Measurements from ENCODE around the gene PRKAG1.

Gene PRKAG1

DNA sequence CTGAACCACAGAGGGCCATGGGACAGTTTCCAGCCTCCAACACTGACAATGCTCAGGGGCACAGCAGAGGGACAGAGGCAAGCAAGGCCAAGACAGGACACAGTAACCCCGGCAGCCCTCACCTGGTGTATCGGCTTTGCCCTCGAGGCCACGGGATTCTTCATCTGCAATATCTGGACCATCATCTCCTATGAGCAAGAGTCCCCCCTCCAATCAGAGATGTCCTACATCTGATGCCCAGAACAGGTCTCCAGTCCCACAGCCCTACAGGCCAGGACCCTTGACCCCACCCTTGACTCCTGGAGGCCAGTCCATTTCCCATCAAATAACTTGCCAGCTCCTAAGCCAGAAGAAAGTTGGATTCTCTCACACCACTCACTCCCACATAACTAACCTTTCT, 24.7 kb upstream of the PRKAG1 start:
- no peak for DNase-seq (ENCODE audit: low read depth, low spot score)
- H3K9me3 ChIP-seq (ENCODE audit: low read depth, low read length) = no peaks in the 10 kb centered on the region
- peaks cover 92% of the 10 kb centered on the region for H3K36me3 ChIP-seq (ENCODE audit: insufficient read depth, low read length)
- no peak overlapping the region for H3K9ac ChIP-seq (ENCODE audit: insufficient read length)
- TF ChIP-seq EZH2 (IDR thresholded peaks at IDR 0.05) (no peak), FOXP2 (optimal IDR thresholded peaks at IDR 0.05; ENCODE audit: control extremely low read depth, extremely low read length, insufficient read depth) (no peak), POLR2AphosphoS5 (IDR thresholded peaks at IDR 0.05; ENCODE audit: borderline replicate concordance, low read depth, low read length) (no peak)
- H3K4me3 ChIP-seq = no peak overlapping the region
- no peak overlapping the region for H3K27ac ChIP-seq

DNA sequence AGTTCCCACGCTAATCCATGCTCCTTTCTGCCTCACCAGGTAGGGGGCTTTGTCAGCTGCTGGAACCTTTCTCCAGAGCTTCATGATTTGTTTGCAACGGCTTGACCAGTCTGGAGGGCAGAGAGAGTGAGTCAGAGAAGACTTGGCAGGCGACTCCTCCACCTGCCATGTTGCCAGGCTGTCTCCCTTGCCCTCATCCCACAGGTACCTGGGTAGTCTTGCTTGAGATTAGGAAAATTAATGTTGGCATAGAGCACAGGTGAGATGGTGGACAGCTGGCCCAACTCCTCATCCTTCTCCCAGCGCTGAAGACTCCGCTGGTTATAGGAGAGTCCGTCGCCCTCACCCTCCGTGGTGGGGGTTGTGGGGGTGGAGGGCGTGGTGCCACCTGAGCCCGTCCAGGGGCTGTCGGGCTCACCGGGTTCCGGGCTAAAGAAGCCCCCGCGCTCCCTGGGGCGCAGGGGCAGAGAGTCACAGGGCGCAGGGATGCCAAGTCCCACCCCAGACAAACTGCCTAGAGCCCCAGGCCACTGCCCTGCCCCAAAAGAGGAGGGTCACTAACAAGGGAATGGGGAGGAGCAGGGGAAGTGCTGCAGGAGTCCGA, 23.4 kb upstream of the PRKAG1 start:
- H3K4me3 ChIP-seq = no peak overlapping the region
- DNase-seq (ENCODE audit: low read depth, low spot score) = no peak
- peaks cover 95% of the 10 kb centered on the region for H3K36me3 ChIP-seq (ENCODE audit: insufficient read depth, low read length)
- no peaks in the 10 kb centered on the region for H3K9me3 ChIP-seq (ENCODE audit: low read depth, low read length)
- H3K9ac ChIP-seq (ENCODE audit: insufficient read length) = no peak overlapping the region
- TF ChIP-seq FOXP2 (optimal IDR thresholded peaks at IDR 0.05; ENCODE audit: control extremely low read depth, extremely low read length, insufficient read depth) = no peak
- no peak for TF ChIP-seq EZH2 (IDR thresholded peaks at IDR 0.05)
- no peak overlapping the region for H3K27ac ChIP-seq

DNA sequence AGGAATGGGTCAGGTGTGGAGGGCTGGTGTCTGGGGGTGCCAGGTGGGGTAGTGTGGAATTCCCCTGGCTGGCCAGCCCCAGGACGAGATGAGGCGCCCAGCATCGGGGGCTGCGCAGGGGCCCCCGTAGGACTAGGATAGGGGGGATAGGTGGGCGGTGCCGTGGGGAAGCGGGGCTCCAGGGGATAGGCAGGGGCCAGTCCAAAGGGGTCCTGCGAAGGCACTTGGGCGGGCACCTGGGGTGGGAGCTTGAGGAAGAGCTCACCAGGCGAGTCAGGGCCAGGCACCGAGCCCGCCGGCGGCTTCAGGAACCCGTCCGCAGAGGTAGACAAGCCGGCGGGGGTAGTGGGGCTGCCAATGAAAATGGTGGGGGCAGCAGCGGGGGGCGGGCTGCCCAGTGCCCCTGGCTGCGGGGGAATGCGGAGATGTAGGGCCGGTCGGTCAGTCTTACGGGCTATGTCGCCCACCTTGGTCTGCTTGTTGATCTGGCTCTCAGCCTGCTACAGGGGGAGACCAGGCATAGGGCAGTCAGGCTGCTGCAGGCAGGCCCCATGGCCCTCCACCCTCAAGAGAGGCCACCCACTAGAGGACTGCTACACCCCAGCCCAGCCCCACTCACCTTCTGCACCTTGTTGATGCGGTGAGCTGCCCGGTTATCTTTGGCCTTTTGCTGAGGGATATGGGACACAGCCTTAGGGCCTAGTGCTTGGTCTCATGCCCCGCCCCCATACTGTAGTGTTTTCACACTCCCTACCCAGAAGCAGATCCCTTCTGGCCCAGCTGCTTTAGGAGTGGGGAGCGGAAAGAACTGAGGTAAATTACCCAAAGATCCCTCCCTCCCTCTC, 22.7 kb upstream of the PRKAG1 start:
- DNase-seq (ENCODE audit: low read depth, low spot score) = no peak
- no peaks in the 10 kb centered on the region for H3K9me3 ChIP-seq (ENCODE audit: low read depth, low read length)
- no peak overlapping the region for H3K27ac ChIP-seq
- H3K9ac ChIP-seq (ENCODE audit: insufficient read length) = no peak overlapping the region
- no peak for TF ChIP-seq FOXP2 (optimal IDR thresholded peaks at IDR 0.05; ENCODE audit: control extremely low read depth, extremely low read length, insufficient read depth)
- no peak for TF ChIP-seq EZH2 (IDR thresholded peaks at IDR 0.05)
- no peak for TF ChIP-seq POLR2AphosphoS5 (IDR thresholded peaks at IDR 0.05; ENCODE audit: borderline replicate concordance, low read depth, low read length)
- H3K4me3 ChIP-seq = no peak overlapping the region
- peaks cover 91% of the 10 kb centered on the region for H3K36me3 ChIP-seq (ENCODE audit: insufficient read depth, low read length)

DNA sequence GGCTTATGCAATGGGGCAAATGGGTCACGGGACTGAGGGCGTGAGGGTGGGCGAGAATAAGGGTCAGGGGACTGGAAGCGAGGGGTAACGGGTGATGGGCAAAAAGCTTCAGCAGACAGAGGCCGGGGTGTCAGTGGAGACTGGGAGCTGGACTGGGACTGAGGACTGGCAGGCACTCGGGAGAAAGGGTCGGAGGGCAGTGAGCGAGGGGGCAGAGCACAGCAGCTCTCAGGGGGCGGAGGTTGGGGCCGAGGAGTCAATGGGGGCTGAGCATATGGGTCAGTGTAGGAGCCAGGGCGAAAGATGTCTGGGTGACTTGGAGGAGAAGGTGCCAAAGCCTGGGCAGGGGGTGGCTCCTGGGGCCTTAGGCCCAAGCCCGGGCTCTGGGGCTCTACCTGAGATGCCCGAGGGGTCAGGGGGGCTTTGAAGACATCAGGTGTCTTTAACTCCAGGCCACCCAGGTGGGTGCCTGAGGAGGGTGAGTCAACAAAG, 21.8 kb upstream of the PRKAG1 start:
- no peak for DNase-seq (ENCODE audit: low read depth, low spot score)
- Histone ChIP-seq H3K9ac (ENCODE audit: insufficient read length) (no peak overlapping the region), H3K9me3 (ENCODE audit: low read depth, low read length) (no peaks in the 10 kb centered on the region), H3K36me3 (ENCODE audit: insufficient read depth, low read length) (peaks cover 87% of the 10 kb centered on the region), H3K4me3 (no peak overlapping the region), H3K27ac (no peak overlapping the region)
- TF ChIP-seq EZH2 (IDR thresholded peaks at IDR 0.05) (no peak), FOXP2 (optimal IDR thresholded peaks at IDR 0.05; ENCODE audit: control extremely low read depth, extremely low read length, insufficient read depth) (no peak), POLR2AphosphoS5 (IDR thresholded peaks at IDR 0.05; ENCODE audit: borderline replicate concordance, low read depth, low read length) (no peak)

DNA sequence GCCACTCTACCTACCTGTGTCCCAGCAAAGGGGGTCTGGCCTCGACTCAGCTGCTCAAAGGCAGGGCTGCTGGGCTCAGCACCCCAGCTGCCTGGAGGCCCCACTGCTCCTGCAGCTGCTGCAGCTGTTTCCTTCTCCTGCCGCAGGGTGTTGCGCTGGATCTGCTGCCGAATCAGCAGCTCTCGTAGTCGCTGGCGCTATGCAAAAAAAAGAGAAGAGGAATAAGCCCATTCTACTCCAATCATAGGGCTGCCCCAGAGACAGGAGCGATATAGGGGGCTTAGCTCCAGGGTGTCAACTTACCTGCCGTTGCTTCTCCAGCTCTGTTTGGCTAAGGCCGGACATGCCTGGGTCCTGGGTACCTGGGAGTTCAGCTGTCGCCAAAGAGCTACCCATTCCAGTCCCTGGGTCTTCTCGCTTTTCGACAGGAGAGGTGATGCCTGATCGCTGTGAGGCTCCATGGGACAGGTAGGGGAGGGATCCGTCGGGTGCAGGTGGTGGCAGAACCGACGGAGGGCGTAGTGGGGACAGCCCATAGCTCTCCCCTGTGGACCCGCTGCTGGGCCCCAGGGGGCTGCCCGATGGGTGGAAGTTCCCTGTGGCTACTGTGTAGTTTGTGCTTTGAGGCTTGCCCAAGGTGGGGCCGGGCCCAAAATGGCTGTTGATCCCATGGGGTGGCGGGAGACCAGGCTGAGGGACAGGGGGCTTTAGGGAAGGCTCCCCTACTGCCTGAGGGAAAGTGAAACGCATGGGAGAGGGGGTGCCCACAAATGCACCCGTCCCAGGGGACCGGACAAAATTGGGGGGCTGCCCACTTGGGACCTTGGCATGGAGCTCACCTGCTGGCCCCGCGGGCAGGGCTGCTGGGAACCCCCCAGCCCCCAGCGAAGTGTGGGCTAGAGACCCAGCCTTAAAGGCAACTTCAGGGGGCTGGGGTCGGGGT, 21.1 kb upstream of the PRKAG1 start:
- TF ChIP-seq POLR2AphosphoS5 (IDR thresholded peaks at IDR 0.05; ENCODE audit: borderline replicate concordance, low read depth, low read length) = no peak
- TF ChIP-seq EZH2 (IDR thresholded peaks at IDR 0.05) = no peak
- TF ChIP-seq FOXP2 (optimal IDR thresholded peaks at IDR 0.05; ENCODE audit: control extremely low read depth, extremely low read length, insufficient read depth) = no peak
- DNase-seq (ENCODE audit: low read depth, low spot score) = no peak
- Histone ChIP-seq H3K9me3 (ENCODE audit: low read depth, low read length) (no peaks in the 10 kb centered on the region), H3K9ac (ENCODE audit: insufficient read length) (no peak overlapping the region), H3K4me3 (no peak overlapping the region), H3K36me3 (ENCODE audit: insufficient read depth, low read length) (peaks cover 89% of the 10 kb centered on the region), H3K27ac (no peak overlapping the region)

DNA sequence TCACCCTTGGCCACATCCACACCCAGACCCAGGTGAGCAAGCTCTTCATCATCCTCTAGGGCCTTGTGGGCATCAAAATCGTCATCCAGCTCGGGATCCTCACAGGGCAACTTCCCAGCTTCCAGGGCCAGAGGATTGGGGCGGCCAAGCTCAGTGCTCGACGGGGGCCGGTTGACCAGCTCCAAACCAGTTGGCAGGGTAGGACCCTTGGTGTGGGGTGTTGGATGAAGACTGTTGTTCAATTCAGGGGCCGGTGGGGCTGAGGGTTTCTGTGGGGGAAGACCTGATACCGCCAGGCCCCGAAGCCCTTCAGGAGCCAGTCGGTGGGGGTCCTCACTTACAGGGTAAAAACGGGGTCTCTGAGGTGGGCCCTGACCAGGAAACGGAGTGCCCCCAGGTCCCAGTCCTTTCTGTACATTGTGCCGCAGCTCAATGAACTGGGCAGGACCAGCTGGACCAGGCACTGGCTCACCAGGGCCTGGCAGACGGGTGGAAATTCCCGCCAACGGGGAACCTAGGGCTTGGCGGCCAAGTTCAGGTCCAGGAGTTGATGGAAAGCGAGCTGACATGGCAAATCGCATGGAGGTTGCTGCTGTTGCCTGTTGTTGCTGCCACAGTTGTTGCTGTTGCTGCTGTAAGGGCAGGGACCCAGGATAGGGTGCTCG, 19.8 kb upstream of the PRKAG1 start:
- H3K36me3 ChIP-seq (ENCODE audit: insufficient read depth, low read length) = peaks cover 89% of the 10 kb centered on the region
- TF ChIP-seq FOXP2 (optimal IDR thresholded peaks at IDR 0.05; ENCODE audit: control extremely low read depth, extremely low read length, insufficient read depth) (no peak), POLR2AphosphoS5 (IDR thresholded peaks at IDR 0.05; ENCODE audit: borderline replicate concordance, low read depth, low read length) (no peak), EZH2 (IDR thresholded peaks at IDR 0.05) (no peak)
- H3K4me3 ChIP-seq = no peak overlapping the region
- H3K27ac ChIP-seq = no peak overlapping the region
- H3K9ac ChIP-seq (ENCODE audit: insufficient read length) = no peak overlapping the region
- DNase-seq (ENCODE audit: low read depth, low spot score) = no peak
- no peaks in the 10 kb centered on the region for H3K9me3 ChIP-seq (ENCODE audit: low read depth, low read length)

DNA sequence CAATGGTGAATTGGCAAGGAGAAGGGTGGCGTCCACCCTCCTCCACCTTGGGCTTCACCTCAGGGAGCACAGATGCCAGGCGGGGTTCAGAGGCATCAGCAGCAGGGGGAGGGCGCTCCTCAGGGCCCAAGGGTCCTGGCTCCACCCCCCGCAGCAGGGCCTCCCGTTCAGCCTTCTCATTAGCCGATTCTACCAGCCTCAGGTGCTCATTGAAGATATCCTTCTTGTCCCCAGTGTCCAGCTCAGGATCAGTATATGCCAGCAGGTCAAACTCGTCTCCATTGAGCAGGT, 19.3 kb upstream of the PRKAG1 start:
- Histone ChIP-seq H3K36me3 (ENCODE audit: insufficient read depth, low read length) (peaks cover 89% of the 10 kb centered on the region), H3K27ac (no peak overlapping the region), H3K4me3 (no peak overlapping the region), H3K9ac (ENCODE audit: insufficient read length) (no peak overlapping the region), H3K9me3 (ENCODE audit: low read depth, low read length) (no peaks in the 10 kb centered on the region)
- no peak for DNase-seq (ENCODE audit: low read depth, low spot score)
- no peak for TF ChIP-seq EZH2 (IDR thresholded peaks at IDR 0.05)
- no peak for TF ChIP-seq FOXP2 (optimal IDR thresholded peaks at IDR 0.05; ENCODE audit: control extremely low read depth, extremely low read length, insufficient read depth)
- no peak for TF ChIP-seq POLR2AphosphoS5 (IDR thresholded peaks at IDR 0.05; ENCODE audit: borderline replicate concordance, low read depth, low read length)
